ENCODE measurements around the gene GNG2. TPM values are rescaled to one million over a fixed set of nuclear protein-coding genes. Genes with fewer than 3 reads are reported as not detected.
A peak's percentile ranks its signal among the peaks of the same experiment; 100 is the strongest.

The GNG2 gene
- total RNA-seq, 1 experiment from 2014 or later, result 9.3 TPM

DNA sequence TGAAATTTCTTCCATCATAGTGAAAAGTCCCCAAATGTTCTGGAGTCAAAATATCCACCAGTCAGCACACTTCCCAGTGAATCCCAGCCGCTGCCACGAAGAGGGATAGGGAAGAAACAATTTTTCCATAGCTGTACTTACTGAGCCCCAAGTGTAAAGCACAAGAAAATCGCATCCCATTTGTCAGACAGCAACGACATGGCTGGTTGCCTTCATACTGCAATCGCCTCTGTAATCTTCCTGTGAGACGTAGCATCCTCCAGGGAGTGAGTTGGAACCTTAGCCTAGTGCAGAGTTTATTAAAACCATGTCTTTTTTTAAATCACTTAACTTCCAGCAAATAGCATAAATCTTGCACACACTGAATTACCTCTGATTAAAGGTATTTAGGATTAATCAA, 56.8 kb downstream of the GNG2 start:
- intact Hi-C loops (cut with micrococcal nuclease), result no loop called here
- CTCF ChIA-PET, result no interaction called here

DNA sequence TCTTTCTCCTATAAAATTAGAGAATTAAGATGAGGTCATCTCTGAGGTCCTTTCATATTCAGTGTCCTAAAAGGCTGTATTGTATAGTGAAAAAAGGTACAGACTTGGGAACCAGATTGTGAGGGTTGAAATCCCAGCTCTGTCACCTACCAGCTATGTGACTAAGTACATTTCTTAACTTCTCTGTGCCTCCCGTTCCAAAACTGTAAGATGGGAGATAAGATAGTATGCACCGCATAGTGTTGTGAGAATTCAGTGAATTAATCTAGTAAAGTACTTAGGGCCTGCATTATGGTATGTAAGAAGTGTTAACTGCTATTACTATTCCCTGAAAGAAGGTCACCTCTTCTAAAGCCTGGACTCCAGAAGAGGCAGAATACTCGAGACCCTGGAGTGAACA, 60.6 kb downstream of the GNG2 start:
- DNase-seq, result no peak
- POLR2A ChIA-PET (ENCODE audit: unreplicated experiment), result no interaction called here
- H3K4me3 ChIP-seq (ENCODE audit: low read length), result no peak overlapping the region
- H3K36me3 ChIP-seq (ENCODE audit: low read depth, low read length), result no peaks in the 10 kb centered on the region
- H3F3A ChIP-seq (ENCODE audit: low read length, unreplicated experiment), result no peaks in the 10 kb centered on the region
- no peaks in the 10 kb centered on the region for H3K9me2 ChIP-seq (replicated peaks; ENCODE audit: low read length)
- H3K4me1 ChIP-seq (ENCODE audit: insufficient read depth, low read length), result no peaks in the 10 kb centered on the region
- no peaks in the 10 kb centered on the region for H3K79me2 ChIP-seq (ENCODE audit: low read length)
- H3K9ac ChIP-seq (ENCODE audit: low read length), result no peak overlapping the region
- BruUV-seq (replicated peaks), result no TSS peak
- CTCF ChIA-PET, result no interaction called here
- H3K4me2 ChIP-seq (ENCODE audit: low read length), result no peak overlapping the region
- no peak overlapping the region for H3K27ac ChIP-seq (ENCODE audit: low read length)
- no peak overlapping the region for H2AFZ ChIP-seq (ENCODE audit: low read length)
- no peak for TF ChIP-seq EZH2 (IDR thresholded peaks at IDR 0.05; ENCODE audit: low read length, unreplicated experiment)
- TF ChIP-seq, protein P1, sequence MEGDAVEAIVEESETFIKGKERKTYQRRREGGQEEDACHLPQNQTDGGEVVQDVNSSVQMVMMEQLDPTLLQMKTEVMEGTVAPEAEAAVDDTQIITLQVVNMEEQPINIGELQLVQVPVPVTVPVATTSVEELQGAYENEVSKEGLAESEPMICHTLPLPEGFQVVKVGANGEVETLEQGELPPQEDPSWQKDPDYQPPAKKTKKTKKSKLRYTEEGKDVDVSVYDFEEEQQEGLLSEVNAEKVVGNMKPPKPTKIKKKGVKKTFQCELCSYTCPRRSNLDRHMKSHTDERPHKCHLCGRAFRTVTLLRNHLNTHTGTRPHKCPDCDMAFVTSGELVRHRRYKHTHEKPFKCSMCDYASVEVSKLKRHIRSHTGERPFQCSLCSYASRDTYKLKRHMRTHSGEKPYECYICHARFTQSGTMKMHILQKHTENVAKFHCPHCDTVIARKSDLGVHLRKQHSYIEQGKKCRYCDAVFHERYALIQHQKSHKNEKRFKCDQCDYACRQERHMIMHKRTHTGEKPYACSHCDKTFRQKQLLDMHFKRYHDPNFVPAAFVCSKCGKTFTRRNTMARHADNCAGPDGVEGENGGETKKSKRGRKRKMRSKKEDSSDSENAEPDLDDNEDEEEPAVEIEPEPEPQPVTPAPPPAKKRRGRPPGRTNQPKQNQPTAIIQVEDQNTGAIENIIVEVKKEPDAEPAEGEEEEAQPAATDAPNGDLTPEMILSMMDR (conservative IDR thresholded peaks at IDR 0.05; ENCODE audit: low read depth, low read length), result no peak
- no peak for TF ChIP-seq EZH2phosphoT487 (IDR thresholded peaks at IDR 0.05; ENCODE audit: borderline replicate concordance, low read length)
- intact Hi-C loops (cut with micrococcal nuclease), result no loop called here
- H4K20me1 ChIP-seq (ENCODE audit: low read length), result no peaks in the 10 kb centered on the region
- H3K9me3 ChIP-seq (ENCODE audit: low read length), result no peaks in the 10 kb centered on the region
- peak; percentile 31; the same call in 1 of the 2 replicates for ATAC-seq
- no peaks in the 10 kb centered on the region for H3K27me3 ChIP-seq (ENCODE audit: low read length)

More for the DNA sequence above, 56.8 kb downstream of the GNG2 start:
- Histone ChIP-seq H3K4me2 (ENCODE audit: low read length) (no peak overlapping the region), H3K27me3 (ENCODE audit: low read length) (no peaks in the 10 kb centered on the region), H3K27ac (ENCODE audit: low read length) (no peak overlapping the region), H3K4me1 (ENCODE audit: insufficient read depth, low read length) (no peaks in the 10 kb centered on the region), H3K9me2 (replicated peaks; ENCODE audit: low read length) (no peaks in the 10 kb centered on the region), H3F3A (ENCODE audit: low read length, unreplicated experiment) (no peaks in the 10 kb centered on the region), H3K9me3 (ENCODE audit: low read length) (no peaks in the 10 kb centered on the region), H2AFZ (ENCODE audit: low read length) (no peak overlapping the region), H3K4me3 (ENCODE audit: low read length) (no peak overlapping the region), H3K36me3 (ENCODE audit: low read depth, low read length) (no peaks in the 10 kb centered on the region), H3K79me2 (ENCODE audit: low read length) (no peaks in the 10 kb centered on the region), H3K9ac (ENCODE audit: low read length) (no peak overlapping the region), H4K20me1 (ENCODE audit: low read length) (no peaks in the 10 kb centered on the region)
- POLR2A ChIA-PET (ENCODE audit: unreplicated experiment), result no interaction called here
- TF ChIP-seq EZH2phosphoT487 (IDR thresholded peaks at IDR 0.05; ENCODE audit: borderline replicate concordance, low read length) (no peak), EZH2 (IDR thresholded peaks at IDR 0.05; ENCODE audit: low read length, unreplicated experiment) (no peak)
- TF ChIP-seq, protein P1 (conservative IDR thresholded peaks at IDR 0.05; ENCODE audit: low read depth, low read length), result no peak
- BruUV-seq (replicated peaks), result no TSS peak
- DNase-seq (no peak), ATAC-seq (no peak)

- POLR2A ChIA-PET (ENCODE audit: unreplicated experiment), result no interaction called here
- H3K9me2 ChIP-seq (replicated peaks; ENCODE audit: low read length), result no peaks in the 10 kb centered on the region
- H3K36me3 ChIP-seq (ENCODE audit: low read depth, low read length), result no peaks in the 10 kb centered on the region
- no peaks in the 10 kb centered on the region for H3K9me3 ChIP-seq (ENCODE audit: low read length)
- no peaks in the 10 kb centered on the region for H3K4me1 ChIP-seq (ENCODE audit: insufficient read depth, low read length)
- H3K9ac ChIP-seq (ENCODE audit: low read length), result no peak overlapping the region
- no peaks in the 10 kb centered on the region for H3K79me2 ChIP-seq (ENCODE audit: low read length)
- no peak for ATAC-seq
- no peaks in the 10 kb centered on the region for H4K20me1 ChIP-seq (ENCODE audit: low read length)
- no peak for TF ChIP-seq EZH2 (IDR thresholded peaks at IDR 0.05; ENCODE audit: low read length, unreplicated experiment)
- TF ChIP-seq, protein P1 (conservative IDR thresholded peaks at IDR 0.05; ENCODE audit: low read depth, low read length), result no peak
- no peak for TF ChIP-seq EZH2phosphoT487 (IDR thresholded peaks at IDR 0.05; ENCODE audit: borderline replicate concordance, low read length)
- H3K4me2 ChIP-seq (ENCODE audit: low read length), result no peak overlapping the region
- no peaks in the 10 kb centered on the region for H3K27me3 ChIP-seq (ENCODE audit: low read length)
- H3K27ac ChIP-seq (ENCODE audit: low read length), result no peak overlapping the region
- intact Hi-C loops (cut with micrococcal nuclease), result no loop called here
- H2AFZ ChIP-seq (ENCODE audit: low read length), result no peak overlapping the region
- H3K4me3 ChIP-seq (ENCODE audit: low read length), result no peak overlapping the region
- no TSS peak for BruUV-seq (replicated peaks)
- H3F3A ChIP-seq (ENCODE audit: low read length, unreplicated experiment), result no peaks in the 10 kb centered on the region
- CTCF ChIA-PET, result no interaction called here
- no peak for DNase-seq
These were observed 62.2 kb downstream of the GNG2 start for GRCh38 chr14:51922624-51923023.
